C4-2B (cell line): ENCODE results near the gene AHNAK.

Source experiments
- CTCF ChIP-seq: fragments of 450-650 bp; conservative IDR thresholded peaks from 2 replicates; pipeline ENCODE4 v1.5.1; 2017; ENCODE audit warnings: mild to moderate bottlenecking
- ZFX ChIP-seq: fragments of 450-650 bp; IDR thresholded peaks from 2 replicates; pipeline ENCODE4 v1.6.1; 2017

GRCh38 chr11:62491571-62492329, 54.9 kb downstream of the AHNAK start:
- no peak for TF ChIP-seq CTCF
- TF ChIP-seq ZFX, result no peak
